GM21786 (cell line): ENCODE measurements around the gene CUBN.

Experiments used
- ATAC-seq: cut with Tn5 transposase; IDR thresholded peaks from one replicate; pipeline ENCODE4 v1.9.1; 2021; ENCODE audit not compliant: unreplicated experiment

CUBN gene

DNA sequence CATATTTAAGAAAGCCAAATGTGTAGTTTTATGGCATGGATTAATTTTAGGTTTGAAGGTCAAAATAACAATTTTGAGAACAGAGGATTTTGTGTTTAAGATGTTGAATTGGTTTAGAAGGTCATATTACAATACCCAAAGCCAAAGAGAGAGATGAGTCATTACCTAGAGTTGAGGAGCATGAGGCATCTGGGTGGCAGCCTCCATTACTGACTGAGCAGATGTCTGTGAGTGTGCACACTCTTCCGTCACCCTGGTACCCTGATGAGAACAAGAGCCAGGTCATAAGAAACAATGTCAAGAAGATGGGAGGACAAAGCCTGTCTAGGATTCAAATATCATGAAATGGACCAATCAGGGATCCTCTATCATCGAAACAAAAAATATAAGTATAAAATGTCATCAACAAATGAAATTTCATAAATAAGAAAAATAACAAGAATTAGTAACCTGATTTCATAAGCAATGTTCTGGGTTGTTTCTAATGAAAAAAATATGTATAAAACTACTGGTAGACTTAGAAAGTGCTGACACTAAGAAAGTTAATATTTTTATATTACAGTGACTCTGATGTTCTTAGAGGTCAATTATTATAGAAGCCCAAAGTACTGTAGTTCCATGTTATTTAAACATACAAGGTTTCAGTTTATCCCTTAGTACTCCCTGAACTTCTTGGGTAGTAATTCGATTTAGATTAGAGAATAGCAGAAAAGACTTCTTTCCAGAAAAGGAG, 20.0 kb downstream of the CUBN start:
- ATAC-seq, result no peak

DNA sequence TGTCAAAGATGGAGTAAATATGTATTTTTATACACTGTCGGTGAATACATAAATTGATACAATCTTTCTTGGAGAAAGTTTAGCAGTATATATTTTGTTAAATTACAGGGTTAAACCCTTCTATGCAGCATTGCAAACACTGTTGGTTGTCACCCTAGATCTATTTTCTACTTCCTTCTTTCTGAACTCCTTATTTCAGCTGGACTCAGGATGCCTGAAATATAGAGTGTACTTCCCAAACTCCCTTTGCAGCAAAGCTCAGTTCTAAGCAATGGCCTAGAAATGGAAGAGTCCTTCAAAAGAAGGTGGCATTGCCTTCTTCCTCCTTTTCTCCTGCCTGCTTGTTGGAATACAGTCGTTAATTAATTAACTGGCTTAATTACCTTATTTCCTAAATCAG, 20.6 kb downstream of the CUBN start:
- ATAC-seq, result no peak

DNA sequence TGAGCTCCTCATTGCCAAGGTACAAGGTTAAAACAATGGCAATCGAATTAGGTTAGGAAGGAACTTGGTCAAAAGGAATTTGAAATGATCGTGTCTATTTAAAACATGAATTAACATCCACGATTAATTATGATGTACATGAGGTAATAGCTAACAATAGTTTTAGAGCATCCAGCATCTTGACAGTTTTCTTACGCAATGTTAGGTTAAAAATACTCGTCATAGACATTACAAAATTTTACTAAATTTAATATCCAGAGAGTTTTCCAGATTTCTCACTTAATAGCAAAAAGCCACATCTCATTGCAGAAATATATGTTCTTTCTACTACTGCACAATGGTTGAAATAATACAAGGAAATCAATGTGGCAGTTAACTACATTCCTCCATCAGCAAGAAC, 22.6 kb downstream of the CUBN start:
- ATAC-seq, result no peak

DNA sequence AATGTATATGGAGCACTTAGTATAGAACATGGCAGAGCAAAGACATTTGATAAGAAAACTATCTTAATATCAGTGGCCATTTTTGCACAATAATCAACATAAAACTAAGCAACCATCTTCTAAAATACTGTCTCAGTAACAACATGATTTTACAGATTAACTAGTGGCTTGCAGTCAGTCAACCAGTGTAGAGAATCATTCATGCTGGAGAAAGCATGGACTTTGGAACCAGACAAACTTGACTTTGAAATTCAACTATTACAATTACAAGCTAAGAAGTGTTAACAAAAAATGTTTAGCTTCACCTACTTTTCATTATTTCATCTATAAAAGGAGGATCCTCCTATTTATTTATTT, 27.7 kb downstream of the CUBN start:
- ATAC-seq, result no peak

DNA sequence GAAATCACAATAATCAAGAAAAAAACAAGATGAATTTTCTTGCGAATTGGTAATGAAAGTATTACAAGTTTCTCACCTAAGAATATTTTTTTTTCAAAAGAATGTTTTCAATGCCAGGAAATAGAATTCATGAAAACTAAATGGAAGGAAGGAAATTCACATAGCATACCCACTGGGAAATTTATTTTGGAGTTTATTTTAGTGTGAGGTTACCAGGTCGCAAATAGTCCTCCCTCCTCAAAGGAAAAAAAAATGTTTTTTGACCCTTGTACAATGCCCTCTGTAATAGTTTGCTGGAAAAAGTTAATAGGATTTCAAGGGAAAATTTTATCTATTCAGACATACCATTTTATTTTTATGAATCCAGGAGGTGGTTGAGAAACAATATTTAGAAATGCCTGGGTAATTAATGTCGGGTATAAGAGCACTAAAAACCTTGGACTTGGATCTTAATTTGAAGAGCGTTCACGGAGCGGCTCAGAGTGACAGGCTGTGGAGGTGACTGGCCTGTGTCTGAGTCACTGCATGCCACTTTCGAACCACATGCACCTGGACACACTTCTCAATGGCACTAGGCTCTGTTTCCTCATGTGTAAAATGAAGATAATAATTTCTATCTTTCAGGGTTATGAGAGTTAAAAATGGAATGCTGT, 28.2 kb downstream of the CUBN start:
- ATAC-seq, result no peak

DNA sequence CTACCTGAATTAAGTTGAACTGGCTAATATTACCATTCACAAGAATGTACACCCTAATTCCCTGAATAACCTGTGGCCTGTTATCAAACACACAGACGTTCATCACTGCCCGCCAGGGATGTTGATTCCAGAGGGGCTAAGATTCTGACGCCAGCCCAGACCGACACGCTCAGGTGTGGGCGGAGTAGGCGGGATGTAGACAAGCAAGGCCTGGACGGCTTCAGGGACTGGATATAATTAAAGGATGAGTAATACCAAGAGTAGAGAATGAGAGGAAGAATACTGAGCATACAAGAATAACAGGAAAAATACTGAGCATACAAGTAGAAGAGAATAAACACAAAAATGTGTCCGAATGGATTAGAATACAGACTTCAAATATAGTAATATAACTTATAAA, 29.0 kb downstream of the CUBN start:
- no peak for ATAC-seq

DNA sequence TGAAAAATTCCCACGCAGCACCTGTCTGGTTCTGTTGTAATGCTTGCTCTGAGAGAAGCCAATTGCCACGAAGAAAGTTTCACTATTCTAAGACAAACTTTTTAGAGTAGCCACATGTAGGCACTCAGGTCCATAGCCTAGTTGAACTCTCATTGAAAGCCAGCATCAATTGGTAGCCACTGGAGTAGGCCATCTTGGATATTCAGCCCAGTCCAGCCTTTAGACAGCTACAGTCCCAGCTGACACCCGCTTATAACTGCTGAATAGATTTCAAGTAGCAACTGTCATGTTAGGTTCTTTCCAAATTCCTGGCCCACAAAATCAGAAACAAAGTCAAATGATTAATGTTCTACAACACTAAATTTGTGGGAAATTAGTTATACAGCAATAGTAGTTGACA, 31.6 kb downstream of the CUBN start:
- no peak for ATAC-seq

DNA sequence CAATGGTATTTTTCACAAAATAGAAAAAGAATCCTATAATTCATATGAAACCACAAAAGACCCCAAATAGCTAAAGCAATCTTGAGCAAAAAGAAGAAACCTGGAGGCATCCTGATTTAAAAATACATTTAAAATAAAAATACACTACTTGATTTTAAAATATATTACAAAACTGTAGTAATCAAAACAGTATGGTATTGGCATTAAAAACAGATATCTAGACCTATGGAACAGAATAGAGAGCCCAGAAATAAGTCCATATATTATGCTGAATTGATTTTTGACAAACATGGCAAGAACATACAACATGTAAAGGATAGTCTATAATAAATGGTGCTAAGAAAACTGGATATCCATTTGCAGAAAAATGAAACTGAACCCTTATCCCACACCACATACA, 34.8 kb downstream of the CUBN start:
- ATAC-seq, result no peak

DNA sequence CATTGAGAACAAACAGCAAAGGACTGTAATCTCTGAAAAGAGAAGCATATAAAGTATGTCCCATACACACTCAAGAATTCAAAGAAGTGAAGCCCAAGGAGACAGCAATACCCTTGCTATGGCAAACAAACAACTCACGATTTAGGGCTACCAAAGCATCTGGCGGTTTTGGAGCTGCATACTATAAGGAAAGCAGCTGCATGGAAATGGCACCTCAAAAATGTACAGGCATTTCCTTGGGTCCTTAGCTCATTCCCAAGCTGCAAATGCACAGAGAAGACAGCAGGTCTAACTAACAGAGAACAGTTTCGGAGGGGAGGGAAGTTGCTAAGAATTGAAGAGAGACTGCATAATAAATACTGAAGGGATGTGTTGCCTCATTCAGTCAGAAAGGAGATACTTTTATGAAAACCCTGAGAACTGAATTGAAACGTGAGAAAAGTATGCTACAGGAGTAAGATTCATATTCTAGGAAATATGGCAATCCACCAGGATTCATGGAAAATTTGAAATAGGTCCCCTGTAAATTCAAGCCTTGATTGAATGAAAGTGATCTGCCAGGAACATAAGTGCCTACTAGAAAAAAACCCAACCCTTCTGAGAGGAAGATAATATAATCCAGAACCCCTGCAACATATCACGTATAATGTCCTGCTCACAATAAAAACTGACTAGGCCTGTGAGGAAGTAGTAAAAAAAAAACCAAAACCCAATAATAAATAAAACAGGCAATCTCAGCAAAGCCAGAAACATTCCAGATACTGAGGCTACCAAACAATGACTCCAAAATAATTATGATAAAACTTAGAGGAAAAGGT, 36.4 kb downstream of the CUBN start:
- ATAC-seq, result no peak

DNA sequence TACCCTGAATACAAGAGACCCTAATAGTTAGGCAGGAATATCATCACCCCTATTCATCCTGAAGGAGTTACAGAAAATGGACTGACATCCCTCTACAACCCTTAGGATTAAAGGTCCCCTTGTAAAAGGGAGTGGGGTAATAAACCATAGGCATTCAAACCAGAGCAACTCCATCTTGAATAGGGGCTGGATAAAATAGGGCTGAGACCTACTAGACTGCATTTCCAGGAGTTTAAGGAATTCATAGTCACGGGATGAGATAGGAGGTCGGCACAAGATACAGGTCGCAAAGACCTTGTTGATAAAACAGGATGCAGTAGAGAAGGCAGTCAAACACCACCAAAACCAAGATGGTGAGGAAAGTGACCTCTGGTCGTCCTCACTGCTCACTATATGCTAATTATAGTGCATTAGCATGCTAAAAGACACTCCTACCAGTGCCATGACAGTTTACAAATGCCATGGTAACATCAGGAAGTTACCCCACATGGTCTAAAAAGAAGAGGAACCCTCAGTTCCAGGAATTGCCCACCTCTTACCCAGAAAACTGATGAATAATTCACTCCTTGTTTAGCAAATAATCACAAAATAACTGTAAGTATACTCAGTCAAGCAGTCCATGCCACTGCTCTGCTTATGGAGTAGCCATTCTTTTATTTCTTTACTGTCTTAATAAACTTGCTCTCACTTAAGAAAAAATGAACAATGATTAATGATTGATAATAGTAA, 37.2 kb downstream of the CUBN start:
- ATAC-seq, result no peak

DNA sequence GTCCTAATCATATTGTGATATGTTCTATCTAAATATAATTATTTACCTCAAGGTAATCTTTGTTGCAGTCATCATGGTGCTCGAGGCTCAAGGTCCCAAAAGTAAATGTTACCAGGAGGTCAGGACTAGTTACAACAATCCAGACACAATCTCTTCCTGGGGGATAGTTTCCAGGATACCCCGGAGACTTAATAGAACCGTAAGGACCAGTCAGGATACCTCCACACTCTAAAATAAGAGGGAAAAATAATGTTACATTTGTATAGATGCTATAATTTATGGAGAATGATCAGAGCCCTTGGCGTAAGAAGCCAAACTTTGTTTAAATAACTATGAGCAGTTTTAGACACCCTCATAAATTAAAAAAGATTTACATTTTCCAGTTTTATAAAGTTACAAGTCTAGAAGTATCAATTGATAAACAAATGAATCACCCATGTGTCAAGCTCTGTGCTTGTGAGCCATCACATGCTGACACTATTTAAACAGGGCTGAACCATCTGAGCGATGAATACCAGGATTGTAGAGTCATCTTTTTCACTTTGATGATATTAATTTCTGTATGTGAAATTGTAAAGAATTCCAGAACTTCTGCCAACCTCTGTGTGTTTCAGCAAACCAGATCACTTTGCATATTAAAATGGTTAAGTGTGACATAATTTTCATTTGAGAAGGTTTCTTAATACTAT, 41.3 kb downstream of the CUBN start:
- no peak for ATAC-seq

DNA sequence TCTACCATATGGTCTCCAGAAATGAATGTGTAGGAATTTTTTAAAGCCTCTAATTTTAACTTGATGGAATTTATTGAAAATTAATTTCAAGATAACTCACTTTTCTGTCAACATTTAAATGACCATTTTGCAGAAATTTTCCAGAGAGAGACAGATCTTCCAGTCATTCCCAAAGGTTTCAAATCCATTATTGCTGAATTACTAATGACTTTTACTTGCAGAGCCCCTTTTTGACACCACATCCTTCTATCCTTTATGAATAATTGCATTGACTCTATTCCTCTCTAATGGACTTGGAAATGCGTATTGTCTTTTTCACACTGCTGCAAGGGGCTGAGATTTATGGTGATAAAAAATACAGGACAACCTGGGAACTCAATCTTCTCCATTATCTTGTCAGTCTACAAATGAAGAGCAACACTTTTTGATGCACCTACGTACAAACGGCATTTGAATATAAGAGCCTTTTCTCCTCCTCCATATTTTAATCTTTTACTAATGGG, 42.7 kb downstream of the CUBN start:
- ATAC-seq, result no peak

DNA sequence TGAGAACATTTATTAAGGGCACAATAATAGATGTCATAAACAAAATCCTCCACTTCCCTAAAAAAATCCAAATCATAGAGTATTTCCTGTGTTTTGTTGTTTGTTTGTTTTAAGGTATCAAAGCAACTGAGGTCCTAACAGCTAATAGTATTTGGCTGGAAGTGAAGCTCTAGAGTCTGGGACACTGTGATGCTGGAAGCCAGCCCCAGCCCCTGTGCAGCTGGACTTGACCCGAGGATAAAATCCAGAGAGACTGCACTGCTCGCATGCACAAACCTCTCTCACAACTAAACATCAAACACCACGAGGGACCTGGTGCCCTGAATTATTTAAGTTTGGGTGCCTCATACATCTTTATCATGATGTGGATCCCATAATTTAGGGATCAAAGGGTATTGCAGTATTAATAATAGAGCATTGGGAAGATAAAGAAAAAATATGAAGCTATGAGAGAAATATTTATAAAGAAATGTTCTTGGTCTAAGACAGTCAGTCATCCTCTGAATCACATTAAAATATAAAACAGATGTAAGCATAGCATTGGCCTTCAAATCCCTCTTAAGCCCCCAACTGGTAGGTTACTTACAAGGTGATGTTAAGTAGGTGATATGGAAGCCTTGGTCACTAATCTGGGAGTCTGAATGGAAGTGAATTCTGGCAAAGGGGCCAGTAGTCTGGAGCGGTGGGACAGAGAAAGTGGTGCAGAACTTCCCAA, 44.4 kb downstream of the CUBN start:
- no peak for ATAC-seq

DNA sequence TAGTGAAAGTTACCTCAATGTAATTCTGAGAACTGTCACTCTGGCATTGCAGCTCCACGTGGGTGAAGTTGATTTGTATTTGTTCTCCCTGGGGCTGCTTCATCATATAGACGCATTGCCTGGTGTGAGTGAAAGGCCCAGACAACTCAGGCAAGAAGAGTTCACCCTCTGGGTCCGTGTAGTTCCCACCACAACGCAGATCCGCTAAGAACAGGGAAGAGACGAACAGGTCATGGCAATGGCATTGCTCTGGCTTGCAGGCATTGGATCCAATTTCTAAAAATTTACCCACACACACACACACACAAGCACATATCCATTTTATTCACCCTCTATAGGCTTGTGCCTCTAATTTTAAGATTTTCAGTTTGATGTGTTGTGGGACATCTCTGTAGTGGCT, 45.4 kb downstream of the CUBN start:
- no peak for ATAC-seq

DNA sequence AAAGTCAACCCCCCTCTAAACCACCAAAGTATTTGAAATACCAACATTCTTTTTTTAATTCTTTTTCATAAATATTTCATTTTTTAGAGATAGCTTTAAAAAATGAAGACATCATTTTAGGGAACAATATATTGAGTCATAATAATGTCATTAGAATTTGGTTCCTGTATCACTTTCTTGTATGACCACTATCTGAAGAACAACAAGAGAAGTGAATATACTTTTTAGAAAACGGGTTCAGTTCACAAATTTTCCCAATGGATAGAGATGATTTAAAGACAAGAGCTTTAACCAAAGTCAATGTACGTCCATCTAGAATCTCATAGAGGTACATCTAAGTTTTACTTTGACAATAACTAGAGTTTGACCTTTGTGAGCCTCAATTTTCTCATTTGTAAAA, 48.2 kb downstream of the CUBN start:
- no peak for ATAC-seq

DNA sequence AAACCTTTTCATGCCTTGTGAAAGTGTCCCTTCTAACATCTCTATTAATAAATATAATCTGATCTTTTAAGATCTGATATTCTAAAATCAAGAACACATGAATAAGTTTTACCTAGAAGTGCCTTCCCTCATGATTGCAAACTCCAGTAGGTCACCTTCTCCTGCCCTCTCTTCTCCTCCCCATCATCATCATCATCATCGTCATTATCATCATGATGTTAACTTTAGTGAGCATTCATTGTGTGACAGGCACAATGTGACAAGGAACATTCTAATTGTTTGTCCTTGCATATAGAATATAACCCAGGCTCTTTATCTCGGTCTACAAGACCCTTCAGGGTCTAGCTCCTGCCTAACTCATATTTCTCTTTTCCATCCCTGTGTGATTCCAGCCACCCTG, 51.7 kb downstream of the CUBN start:
- no peak for ATAC-seq

DNA sequence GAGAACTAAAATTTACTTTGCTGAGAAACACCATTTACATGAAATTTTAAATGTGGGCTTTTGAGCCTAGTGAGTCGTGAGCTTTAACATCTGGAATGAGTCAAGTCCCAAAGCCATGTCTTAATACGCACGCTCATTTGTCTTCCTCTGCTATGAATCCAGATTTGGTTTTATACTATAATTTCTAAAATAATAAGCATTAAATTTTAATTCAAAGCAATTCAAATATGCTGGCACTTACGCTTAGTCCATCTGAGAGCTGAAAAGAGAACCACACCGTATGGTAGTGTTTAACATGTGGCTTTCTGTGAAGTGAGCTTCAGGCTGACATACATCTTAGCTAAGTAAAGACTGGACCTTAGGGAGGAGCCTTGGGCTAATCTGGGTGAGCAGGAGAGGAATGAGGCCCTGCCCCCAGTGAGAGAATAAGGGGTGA, 52.2 kb downstream of the CUBN start:
- no peak for ATAC-seq

DNA sequence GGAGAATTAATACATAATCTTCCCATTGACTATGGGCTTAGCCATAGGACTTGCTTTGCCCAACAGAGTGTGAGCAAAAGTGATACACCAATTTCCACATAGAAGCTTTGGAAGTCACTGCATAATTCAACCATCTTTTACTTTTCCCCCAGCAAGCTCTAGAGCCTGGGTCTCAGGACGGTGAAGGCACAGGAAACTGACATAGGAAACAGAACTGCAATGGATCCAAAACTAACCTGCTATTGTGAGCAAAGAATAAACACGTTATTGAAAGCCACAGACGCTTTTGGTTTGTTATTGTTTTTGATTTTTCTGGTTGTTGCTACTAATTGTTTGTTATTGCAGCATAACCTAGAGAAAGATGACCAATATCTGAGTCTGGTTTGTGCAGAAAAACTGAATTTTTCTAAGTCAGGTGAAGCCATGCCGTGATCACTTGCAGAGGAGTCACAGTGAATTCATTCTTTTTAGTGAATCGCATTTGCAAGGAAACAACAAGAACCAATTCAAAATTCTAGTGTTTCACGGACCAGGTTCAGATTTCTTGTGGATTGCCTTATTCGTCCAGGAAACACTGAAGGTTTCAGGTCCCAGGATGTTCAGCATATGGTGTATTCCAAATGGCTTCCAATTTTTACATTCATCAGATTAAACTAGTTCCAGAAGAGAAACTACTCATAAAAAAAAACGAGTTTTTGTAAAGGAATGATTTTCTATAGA, 52.8 kb downstream of the CUBN start:
- ATAC-seq, result no peak
